Inferior parietal cortex (tissue), 1 donor: ENCODE measurements around the gene TOMM20.
"Not testable (repeated sequence)": the region's sequence is repeated elsewhere in the genome, so short reads cannot be mapped to it uniquely, and the experiment has no call there.

Experiments used
- DNase-seq: peaks from one replicate; pipeline ENCODE4 v3.0.0-alpha.2; 2016; ENCODE audit errors: extremely low spot score

TOMM20 gene

DNA sequence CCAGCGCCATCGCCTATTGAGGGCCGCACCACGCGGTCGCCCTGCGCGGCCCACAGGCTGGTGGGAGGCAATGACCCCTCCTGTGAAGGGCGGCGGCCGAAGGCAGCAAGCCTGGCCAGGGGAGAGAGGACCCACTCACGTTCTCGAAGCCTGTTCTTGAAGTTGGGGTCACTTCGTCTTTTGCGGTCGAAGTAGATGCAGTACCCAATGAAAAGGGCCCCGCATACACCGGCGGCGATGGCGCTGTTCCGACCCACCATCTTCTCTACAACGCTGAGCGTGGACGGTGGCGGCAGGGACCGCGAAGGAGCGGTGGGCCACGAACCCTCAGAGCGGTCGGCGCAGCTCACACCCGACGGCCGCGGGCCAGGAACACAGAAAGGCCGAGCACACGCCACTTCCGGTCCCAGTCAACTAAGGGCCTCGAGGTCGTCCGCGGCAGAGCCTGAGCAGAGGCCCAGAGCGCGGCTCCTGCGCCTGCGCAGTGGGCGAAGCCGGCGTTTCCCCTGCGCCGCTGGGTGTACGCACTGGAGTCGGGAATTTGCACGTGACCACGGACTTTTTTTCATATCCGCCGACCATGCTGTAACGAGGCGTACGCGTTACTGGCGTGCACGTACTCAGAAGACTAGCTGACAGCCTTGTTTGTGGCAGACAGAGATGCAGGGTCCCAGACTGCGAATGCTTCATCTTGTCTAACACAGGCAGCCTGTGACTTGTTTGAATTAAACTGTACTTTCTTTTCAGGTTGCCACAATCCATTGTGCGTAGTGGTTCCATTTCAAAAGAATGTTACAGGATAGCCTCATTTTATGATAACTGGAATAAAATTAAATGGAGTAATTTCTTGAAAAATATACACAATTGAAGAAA is at the start of gene TOMM20:
TSS of gene TOMM20 (minus strand) at position 382 of the 873 bp plus-strand sequence. CDS start at position 260, 122 bp downstream.
- DNase-seq = peak; percentile 99

DNA sequence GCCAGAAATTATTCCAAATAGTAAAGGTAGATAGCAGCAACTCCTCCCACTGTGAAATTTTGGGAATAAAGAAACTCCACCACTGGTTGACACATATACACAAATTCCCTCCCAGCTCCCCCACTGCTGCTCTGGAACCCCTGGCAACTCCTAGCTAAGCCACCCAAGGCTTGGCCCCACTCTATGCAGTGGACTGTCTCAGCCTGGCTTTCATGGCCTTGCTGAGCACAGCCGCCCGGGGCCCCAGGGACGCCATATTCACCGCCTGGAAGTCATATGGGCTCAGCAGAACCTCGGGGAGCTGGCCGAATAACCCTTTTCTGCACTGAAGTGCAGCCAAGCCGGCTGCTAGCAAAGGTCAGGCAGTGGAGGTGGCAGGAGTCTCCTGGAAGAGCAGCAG is 47.8 kb upstream of the TOMM20 start:
- no peak for DNase-seq

DNA sequence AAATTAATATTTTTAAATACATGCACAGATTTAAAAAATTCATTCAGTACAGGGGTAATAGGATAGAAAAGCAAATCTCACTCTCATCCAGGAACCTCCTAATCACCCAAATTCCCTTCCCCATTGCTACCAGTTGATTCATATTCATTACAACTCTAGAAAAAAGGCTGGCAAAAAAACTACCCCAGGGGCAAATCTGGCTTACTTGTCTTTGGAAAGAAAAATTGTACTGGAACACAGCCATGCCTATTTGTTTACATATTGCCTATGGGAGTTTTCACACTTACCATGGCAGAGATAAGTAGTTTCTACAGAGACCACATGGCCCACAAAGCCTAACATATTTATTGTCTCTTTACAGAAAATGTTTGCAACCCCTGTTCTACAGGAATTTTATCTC is 41.3 kb upstream of the TOMM20 start:
- DNase-seq = no peak

DNA sequence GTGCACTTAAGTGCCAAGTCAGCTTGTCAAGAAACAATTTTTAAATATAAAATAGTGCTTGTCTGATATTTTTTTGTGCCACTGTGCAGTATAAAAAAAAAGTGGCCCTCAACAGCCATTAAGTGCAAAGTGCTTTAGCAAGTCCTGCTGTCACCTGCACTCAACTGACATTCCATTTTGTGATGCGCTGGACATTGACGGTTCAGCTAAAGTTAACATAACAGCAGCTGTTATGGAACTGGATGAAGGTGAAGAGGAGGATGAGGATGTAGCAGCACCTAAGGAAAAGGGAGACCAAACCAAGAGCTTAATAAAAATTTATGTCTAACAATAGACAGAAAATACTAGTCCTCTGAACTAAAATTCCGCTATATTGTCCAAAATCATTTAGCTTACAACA is 39.7 kb upstream of the TOMM20 start:
- DNase-seq = no peak

DNA sequence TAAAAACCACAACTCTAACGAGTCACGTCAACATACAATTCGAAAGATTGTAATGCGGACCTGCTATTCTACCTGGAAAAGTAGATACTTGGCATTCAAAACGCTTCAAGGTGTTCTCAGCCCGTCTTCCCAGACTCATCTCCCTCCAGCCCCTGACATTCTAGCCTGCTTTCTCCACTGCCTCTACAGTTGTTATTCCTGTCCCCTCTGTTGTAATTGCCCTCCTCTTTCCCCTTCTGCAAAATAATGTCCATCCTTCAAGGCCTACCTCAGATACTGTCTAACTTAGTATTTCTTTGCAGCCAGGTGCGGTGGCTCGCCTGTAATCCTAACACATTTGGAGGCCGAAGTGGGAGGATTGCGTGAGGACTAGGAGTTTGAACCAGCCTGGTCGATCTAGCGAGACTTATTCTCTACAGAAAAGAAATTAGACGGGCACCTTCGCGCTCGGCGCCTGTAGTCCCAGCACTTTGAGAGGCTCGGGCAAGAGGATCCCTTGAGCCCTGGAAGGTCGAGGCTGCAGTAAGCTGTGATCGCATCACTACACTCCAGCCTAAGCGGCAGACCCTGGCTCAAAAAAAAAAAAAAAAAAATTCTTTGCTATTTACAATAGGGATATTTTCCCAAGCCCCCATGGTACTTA is 33.2 kb upstream of the TOMM20 start:
- no peak for DNase-seq

DNA sequence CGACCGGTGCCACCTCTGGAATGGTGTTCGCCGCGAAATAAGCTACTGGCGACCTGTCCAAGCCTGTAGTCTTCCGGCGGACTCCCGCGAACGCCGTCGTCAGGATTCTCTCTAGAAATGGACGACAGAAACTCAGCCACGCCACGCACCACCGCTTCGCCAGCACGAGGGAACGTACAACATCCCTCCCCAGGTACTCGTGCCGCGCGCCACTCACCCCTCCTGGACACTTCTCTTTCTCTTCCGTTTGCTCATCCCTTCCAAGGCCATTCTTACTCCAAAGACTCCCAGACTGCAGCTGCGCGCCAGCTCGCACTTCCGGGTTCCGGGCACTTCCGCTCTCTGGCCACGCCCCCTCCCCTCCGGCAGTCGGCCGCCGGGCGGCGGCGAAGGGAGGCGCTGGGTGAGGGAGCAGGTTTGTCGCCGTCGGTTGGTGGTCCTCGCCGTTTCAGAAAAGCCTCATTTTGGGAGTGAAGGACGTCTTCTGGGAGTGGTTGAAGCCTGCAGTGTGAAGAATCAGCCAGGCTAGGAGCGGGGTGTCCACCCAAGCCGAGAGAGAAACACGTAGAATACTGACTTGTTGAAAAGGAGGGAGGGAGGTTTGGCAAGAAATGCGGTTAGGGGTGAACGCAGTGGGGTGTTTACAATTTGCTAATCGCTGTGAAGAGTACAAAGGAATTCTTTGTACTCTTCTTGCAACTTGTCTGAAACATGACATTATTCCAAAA is 32.5 kb upstream of the TOMM20 start, which contains the start of gene RBM34:
TSS of gene RBM34 (minus strand) at position 294 of the 728 bp plus-strand sequence. CDS start at position 270, 24 bp downstream.
- DNase-seq = peak; percentile 96

DNA sequence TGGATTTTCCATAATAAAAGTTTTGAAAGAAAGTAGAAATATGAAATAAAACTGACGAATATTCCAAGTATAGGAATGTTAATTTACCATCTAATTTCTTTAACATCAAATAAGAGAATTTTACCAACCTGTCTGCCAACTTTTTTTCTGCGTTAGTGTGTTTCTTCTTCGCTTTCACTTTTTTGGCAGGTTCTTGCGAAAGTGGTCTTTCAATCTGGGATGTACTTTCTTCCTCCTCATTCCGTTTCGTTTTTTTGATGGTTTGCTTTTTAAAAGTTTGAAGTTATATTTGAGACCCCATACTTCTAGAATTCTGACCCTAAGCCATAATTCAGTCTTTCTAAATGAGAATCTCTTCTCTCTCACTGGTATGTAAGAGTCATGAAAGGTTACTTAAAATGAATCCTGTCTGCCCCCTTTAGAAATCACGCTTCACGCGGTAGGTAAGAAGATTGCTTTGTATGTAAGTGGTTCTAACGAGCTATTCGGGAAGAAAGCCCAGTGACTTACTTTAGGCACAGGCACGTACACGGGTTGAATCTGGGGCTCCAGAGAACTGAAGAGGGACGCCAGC is 31.8 kb upstream of the TOMM20 start:
- DNase-seq = no peak

DNA sequence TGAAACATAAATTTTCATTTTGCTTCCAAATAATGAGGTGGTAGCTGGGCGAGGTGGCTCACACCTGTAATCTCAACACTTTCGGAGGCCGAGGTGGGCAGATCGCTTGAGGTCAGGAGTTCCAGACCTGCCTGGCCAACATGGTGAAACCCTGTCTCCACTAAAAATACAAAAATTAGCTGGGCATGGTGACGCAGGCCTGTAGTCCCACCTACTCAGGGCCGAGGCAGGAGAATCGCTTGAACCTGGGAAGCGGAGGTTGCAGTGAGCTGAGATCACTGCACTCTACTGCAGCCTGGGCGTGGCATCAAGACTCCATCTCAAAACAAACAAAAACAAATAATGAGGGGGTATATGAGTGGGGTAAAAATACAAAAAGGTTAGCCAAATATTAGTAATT is 31.3 kb upstream of the TOMM20 start:
- not testable (repeated sequence) for DNase-seq

DNA sequence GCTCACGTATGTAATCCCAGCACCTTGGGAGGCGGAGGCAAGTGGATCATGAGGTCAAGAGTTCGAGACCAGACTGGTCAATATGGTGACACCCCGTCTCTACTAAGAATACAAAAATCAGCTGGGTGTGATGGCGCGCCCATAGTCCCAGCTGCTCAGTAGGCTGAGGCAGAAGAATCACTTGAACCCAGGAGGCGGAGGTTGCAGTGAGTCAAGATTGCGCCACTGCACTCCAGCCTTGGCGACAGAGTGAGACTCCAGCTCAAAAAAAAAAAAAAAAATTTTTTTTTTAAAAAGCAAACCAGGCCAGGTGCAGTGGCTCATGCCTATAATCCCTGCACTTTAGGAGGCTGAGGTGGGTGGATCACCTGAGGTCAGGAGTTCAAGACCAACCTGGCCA is 30.6 kb upstream of the TOMM20 start:
- not testable (repeated sequence) for DNase-seq

DNA sequence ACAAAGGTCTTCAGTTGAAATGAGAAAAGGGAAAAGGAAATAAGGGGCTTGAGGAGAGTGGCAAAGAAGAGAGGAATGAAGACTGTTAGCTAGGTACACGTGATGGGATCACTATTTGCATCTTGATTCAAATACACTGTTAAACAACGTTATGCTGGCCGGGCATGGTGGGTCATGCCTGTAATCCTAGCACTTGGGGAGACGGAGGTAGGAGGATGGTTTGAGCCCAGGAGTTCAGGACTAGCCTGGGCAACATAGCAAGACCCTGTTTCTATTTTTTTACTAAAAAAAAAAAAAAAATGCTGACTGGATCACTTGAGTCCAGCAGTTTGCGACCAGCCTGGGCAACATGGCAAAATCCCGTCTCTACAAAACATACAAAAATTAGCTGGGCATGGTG is 30.0 kb upstream of the TOMM20 start:
- no peak for DNase-seq

DNA sequence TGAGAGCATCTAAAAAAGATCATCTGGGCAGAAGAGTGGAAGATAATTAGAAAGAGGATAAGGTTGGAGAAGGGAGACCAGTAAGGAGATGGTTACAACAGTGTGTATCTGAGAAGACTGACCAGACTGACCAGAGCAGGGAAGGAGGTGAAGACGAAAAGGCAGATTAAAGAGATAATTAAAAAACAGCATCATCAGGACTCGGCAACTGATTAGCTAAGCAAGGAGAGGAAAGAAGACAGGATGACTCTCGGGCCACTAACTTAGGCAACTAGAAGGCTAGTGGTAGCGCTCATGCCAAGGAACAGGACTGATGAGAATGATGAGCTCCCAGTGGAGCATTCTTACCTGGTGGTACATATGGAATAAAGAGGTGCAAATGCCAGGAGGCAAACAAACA is 28.5 kb upstream of the TOMM20 start:
- DNase-seq = no peak

DNA sequence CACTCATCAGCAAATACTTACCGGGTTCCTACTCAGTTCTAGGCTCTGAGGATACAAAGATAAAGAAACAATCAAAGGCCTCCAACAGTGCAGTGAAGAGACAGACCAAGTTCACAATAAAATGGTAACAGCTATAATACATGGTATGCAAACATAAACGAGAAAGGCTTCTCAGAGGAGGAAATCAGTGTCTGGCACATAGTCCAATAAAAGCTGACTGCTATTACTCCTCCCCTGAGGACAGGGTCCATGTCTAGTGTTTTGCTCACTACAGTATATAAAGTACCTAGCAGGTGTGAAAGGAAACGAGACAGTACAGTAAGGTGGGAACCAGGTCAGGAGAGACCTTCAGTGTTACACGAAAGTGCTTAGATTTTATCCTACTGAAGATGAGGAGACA is 28.1 kb upstream of the TOMM20 start:
- no peak for DNase-seq

DNA sequence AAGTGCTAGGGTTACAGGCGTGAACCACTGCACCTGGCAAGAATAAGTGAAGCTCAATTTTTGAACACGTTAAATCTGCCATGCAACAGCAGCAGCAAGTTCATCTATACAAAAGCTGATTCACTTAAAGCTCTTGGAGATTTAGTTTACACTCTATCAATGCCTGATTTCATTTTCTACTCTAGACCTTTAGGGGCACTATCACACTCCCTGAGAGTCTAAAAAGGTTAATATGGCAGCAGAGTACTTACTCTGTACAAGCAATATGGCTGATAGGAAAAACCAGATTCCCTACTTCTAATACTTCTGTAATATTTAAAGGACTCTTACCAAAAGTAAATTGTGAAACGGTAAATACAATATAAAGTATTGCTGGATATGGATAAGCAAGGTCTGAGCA is 27.6 kb upstream of the TOMM20 start:
- DNase-seq = no peak

DNA sequence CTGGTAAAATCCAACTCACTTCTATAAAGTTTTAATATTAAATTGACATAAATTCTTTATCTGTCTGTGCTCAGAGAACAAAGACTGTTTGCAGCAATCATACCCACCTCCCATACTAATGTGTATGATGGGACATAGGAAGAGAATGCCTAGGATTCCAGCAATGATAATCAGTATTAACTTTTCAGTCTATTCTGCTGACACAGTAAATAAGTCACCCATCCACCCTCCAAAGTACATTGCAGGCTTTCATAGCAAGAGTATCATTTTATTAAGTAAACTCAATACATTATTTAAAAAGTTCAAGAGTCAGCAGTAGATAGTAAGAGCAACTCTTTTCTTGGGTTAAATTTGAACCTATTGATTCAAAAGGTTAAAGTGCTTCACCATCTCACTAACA is 23.6 kb upstream of the TOMM20 start:
- no peak for DNase-seq

DNA sequence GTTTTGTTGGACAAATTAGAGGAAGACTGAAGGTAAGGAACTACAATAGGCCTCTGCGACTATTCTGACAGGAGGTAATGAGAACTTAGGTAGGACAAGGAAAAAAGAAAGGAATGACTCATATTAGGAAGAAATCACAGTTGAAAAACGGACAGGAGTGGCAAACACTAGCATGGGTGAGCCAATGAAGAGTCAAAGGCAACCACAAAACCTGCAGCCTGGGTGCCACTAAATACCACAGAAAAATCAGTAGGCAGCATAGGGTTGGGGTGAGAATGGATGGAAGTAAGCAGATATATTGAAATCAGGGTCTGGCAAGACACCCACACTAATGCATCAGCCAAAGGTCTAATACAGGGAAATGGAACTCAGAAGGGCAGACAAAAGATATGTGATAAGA is 22.4 kb upstream of the TOMM20 start:
- no peak for DNase-seq

DNA sequence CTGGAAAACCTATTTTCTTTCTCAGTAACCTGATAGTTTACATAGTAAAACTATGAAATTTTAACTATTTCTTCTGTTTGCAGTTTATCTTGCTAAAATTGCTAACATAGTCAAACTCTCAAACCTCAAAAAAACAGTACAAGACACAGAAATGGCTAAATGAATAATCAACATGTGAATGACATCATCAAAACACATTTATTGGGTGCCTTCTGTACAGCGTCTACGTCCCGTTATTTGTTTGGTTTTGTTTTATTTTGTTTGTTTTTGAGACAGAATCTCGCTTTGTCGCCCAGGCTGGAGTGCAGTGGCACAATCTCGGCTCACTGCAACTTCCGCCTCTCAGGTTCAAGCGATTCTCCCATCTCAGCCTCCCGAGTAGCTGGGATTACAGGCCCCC is 21.2 kb upstream of the TOMM20 start:
- no peak for DNase-seq

DNA sequence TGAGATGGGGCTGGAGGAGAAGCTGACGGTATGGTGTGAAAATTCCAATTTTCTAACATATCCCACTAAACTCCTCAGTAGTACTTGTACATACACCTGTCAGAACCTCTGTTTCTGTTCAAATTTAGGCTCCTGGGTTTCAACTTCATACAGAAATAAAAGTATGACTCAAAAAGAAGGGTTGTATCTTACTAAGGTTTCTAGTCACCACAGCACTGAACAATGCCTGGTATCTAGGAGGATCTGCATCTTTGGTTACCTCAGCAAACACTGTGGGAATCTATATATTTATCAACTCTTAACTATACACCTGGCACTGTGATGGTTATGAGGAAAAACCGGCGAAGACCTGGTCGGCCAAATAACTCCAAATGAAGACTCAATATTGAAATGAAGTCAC is 18.6 kb upstream of the TOMM20 start:
- no peak for DNase-seq

DNA sequence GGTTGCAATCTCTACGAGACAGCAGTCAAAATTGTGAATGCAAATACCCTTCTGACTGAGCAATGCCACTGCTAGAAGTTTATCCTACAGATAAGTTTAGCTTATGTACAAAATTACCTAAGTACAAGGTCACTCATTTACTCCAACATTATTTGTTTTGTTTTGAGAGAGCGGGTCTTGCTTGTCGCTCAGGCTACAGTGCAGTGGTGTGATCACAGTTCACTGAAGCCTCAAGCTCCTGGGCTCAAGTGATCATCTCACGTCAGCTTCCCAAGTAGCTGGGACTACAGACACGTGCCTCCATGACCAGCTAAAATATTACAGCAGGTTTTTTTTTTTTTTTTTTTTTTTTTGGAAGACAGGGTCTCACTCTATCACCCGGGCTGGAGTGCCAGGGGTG is 17.0 kb upstream of the TOMM20 start:
- DNase-seq = no peak

DNA sequence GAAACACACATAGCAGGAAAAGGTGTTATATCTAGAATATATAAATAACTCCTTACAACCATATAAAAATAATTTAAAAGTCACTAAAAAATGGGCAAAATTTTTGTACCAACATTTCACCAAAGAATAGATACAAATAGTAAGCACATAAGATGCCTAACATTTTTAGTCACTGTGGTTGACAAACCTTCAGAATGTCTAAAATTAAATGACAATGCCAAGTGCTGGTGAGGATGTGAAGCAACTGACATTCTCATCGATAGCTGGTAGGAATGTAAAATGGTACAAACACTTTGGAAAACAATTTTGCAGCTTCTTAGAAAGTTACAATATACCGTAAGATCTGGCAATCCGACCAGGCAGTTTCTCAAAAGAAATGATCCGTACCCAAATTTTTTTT is 14.4 kb upstream of the TOMM20 start:
- no peak for DNase-seq

DNA sequence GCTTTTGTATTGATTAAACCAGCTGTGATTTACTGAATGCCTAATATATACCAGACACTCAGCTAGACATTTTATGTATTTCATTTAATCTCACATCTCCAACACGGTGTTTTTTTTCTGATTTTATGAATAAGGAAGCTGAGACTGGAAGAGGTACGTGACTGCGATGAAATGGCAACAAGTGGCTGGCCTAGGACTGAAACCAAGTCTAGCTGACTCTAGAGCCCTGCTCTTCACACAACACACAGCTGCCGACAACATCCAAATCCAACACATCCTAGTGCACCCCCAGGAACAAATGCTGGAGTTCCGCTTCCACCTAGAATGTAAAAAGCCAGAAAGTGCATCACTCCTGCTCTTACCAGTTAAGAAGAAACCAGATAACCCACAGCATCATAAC is 10.7 kb upstream of the TOMM20 start:
- DNase-seq = no peak

DNA sequence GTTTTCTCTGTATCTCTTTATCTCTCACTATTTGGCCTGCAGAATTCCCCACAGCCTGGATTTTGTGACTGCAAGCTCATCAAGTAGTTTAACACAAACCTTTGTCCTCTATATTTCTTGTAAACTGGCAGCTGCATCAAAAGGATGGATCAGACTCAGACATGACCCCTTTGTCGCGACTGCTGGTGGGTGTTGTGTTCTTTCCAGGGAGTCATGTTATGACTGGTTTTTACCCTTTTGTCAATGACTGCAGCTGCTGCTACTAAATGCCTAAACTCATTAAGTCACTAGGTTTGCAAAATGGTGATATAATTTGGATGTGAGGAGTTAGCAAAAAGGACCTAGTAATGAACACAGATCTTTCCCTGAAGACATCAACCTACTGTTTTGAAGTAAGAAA is 10.2 kb upstream of the TOMM20 start:
- DNase-seq = no peak

DNA sequence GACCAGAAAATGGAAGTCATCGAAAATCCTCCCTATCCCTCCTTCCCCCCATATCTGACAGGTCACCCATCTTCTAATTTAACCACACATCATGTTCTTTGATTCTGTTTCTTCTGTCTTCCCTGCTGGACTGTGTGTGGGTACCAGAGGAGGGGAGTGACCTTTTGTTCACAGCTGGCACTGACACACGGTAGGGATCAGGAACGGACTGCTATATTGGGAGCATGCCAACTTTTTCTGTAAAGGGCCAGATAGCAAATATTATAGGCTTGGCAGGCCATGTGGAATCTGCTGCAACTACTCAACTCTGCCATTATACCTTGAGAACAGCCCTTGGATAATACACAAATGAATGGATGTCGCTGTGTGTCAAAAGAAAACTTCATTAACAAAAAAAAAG is 7.5 kb upstream of the TOMM20 start:
- DNase-seq = no peak
